Neural progenitor cell (in vitro differentiated cells): ENCODE measurements around the gene CYTH3.

ENCODE experiments used
- EZH2 ChIP-seq: fragments of 200-600 bp; sonication (generic); IDR thresholded peaks from 2 replicates; pipeline ENCODE4 v1.6.1; 2017; ENCODE audit warnings: antibody characterized with exemption, mild to moderate bottlenecking, moderate library complexity
- EZH2phosphoT487 ChIP-seq: fragments of 200-600 bp; sonication (generic); IDR thresholded peaks from 2 replicates; pipeline ENCODE4 v1.6.1; 2017; ENCODE audit warnings: antibody characterized with exemption
- TF ChIP-seq, protein P1 (sequence below): fragments of 200-600 bp; sonication (generic); IDR thresholded peaks from 2 replicates; pipeline ENCODE4 v1.5.1; 2017; ENCODE audit warnings: antibody characterized with exemption, mild to moderate bottlenecking

DNA sequence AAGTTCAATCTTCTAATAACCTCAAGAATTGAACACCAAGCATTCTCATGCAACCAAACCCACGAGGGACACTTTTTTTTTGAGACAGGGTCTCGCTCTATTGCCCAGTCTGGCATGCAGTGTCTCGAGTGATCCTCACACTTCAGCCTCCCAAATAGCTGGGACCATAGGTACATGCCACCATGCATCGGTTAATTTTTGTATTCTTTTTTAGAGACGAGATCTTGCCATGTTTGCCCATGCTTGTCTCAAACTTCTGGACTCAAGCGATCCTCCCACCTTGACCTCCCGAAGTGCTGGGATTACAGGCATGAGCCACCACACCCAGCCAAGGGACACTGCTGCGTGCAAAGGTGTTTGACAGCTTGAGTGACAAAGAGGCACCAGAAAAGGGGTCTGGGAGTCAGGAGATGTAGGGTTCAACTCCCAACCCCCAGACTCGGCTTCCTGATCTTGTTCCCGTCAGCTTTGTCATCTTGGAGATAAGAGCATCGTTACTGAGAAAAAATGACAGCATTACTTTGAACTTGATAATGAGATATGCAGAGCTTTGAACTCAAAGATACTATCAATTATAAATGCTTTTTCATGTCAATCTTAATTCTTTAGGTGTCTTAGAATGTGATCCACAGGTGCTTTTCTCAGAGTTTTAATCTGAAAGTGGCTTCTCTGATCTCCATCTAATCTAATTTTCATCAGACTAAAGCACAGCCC, 1.6 kb upstream of the CYTH3 start:
- TF ChIP-seq, protein P1, sequence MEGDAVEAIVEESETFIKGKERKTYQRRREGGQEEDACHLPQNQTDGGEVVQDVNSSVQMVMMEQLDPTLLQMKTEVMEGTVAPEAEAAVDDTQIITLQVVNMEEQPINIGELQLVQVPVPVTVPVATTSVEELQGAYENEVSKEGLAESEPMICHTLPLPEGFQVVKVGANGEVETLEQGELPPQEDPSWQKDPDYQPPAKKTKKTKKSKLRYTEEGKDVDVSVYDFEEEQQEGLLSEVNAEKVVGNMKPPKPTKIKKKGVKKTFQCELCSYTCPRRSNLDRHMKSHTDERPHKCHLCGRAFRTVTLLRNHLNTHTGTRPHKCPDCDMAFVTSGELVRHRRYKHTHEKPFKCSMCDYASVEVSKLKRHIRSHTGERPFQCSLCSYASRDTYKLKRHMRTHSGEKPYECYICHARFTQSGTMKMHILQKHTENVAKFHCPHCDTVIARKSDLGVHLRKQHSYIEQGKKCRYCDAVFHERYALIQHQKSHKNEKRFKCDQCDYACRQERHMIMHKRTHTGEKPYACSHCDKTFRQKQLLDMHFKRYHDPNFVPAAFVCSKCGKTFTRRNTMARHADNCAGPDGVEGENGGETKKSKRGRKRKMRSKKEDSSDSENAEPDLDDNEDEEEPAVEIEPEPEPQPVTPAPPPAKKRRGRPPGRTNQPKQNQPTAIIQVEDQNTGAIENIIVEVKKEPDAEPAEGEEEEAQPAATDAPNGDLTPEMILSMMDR, result no peak
- no peak for TF ChIP-seq EZH2
- TF ChIP-seq EZH2phosphoT487, result no peak
